BJ (cell line): ENCODE results near the gene NDUFS6. TPM values are rescaled to one million over a fixed set of nuclear protein-coding genes. Genes with fewer than 3 reads are reported as not detected.

Source experiments
- CTCF ChIA-PET: fragments of 350-600 bp; formaldehyde crosslinking; extraction: SDS; loops from one replicate; lab custom pipeline; 2021; ENCODE audit warnings: antibody characterized with exemption, inconsistent platforms; lab: Yijun Ruan, JAX
- POLR2A ChIA-PET: fragments of 300-600 bp; sonication (Branson Sonifier 250); formaldehyde crosslinking; extraction: SDS; loops from one replicate; lab custom pipeline; 2021; ENCODE audit warnings: antibody characterized with exemption; lab: Charles Lee
- DNase-seq: peaks from one replicate; pipeline ENCODE4 v3.0.0-alpha.2; 2011; ENCODE audit warnings: low read depth
- H3K27me3 ChIP-seq: 2 replicates; pipeline ENCODE4 v1.6.0; 2011; ENCODE audit warnings: low read length; ENCODE audit not compliant: control insufficient read depth, insufficient read depth
- H3K36me3 ChIP-seq: 2 replicates; pipeline ENCODE4 v1.5.1; 2011; ENCODE audit warnings: low read length; ENCODE audit not compliant: control insufficient read depth, insufficient read depth
- H3K4me3 ChIP-seq: 2 replicates; pipeline ENCODE4 v1.5.1; 2011; ENCODE audit warnings: low read depth, mild to moderate bottlenecking, control low read depth, low read length
- polyA plus RNA-seq: library from polyadenylated mRNA; depleted of rRNA; stranded (reverse); fragments of >200 nt; gene quantifications from 2 replicates; pipeline ENCODE4 v1.2.3, GENCODE V29; 2011
- TF ChIP-seq, protein P1 (sequence below): IDR thresholded peaks from 2 replicates; pipeline ENCODE4 v1.5.1; 2011; ENCODE audit warnings: low read depth, mild to moderate bottlenecking, control low read depth, inconsistent platforms, low read length, moderate library complexity; ENCODE audit not compliant: insufficient read depth

The NDUFS6 gene
- polyA plus RNA-seq, 1 experiment: 26.6 TPM

DNA sequence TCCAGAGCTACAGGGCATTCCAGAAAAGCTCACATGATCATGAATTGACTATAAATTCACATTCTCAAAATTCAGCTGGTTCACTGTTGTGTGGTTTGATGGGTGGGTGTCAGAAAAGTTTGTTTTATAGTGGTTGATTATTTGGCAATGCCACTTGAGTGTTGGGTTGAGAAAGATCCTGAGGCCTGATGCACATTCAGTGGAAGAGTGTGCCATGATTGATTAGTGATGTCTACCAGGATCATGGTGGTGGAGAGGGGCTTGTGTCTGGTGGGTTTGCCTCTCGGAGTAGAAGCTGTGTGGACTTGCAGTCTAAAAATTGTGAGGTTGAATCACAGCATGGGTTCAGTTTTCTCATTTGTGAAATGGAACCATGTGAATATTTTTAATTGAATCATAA, 2.0 kb downstream of the NDUFS6 start:
- TF ChIP-seq, protein P1, sequence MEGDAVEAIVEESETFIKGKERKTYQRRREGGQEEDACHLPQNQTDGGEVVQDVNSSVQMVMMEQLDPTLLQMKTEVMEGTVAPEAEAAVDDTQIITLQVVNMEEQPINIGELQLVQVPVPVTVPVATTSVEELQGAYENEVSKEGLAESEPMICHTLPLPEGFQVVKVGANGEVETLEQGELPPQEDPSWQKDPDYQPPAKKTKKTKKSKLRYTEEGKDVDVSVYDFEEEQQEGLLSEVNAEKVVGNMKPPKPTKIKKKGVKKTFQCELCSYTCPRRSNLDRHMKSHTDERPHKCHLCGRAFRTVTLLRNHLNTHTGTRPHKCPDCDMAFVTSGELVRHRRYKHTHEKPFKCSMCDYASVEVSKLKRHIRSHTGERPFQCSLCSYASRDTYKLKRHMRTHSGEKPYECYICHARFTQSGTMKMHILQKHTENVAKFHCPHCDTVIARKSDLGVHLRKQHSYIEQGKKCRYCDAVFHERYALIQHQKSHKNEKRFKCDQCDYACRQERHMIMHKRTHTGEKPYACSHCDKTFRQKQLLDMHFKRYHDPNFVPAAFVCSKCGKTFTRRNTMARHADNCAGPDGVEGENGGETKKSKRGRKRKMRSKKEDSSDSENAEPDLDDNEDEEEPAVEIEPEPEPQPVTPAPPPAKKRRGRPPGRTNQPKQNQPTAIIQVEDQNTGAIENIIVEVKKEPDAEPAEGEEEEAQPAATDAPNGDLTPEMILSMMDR: no peak
- ChIA-PET CTCF (interaction anchor here (1.3 to 2.7 kb wide), 2 partner anchors 30 to 39 kb away, joined by 3 to 8 read pairs; no protein-coding TSS in a partner anchor), POLR2A (no interaction called here)

DNA sequence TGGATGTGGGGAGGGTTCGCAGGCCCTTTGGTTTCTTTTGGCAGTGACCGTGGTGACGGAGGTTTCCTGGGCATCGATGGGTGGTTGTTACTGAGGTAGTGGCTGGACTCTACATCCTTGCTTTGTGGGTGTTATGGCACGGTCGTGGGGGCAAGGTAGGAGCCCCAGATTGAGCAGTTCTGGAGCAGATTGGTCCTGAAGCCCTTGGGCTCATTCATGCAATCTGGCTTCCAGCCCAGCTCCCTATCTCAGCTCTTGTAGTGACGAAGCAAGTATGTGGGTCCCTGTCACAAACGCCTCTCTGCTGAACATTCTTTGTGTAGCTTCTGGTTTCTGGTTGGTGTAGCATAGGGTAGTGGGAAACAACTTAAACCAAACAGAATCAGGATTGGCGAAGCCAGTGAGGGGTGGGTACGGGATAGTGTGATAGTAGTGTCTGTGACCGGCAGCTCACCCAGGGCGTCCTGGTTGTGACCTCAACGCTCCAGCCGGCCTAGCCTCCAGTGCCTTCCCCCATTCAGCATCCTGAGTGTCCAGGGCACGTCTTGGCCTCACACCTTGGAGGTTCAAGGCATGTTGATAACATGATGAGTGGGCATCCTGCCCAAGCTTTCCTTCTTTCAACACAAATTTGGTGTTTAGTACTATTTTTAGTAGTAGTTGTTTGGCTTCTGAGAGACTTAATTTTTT, 2.9 kb downstream of the NDUFS6 start:
- CTCF ChIA-PET: interaction anchor here (1.3 to 2.7 kb wide), 2 partner anchors 31 to 40 kb away, joined by 3 to 8 read pairs; no protein-coding TSS in a partner anchor
- peaks cover 21% of the 10 kb centered on the region for H3K36me3 ChIP-seq
- H3K27me3 ChIP-seq: no peaks in the 10 kb centered on the region
- no peak for DNase-seq
- no peak overlapping the region for H3K4me3 ChIP-seq
- TF ChIP-seq, protein P1: no peak
- POLR2A ChIA-PET: no interaction called here

More for the DNA sequence above, 2.0 kb downstream of the NDUFS6 start:
- Histone ChIP-seq H3K36me3 (peaks cover 23% of the 10 kb centered on the region), H3K27me3 (no peaks in the 10 kb centered on the region), H3K4me3 (no peak overlapping the region)
- DNase-seq: no peak

DNA sequence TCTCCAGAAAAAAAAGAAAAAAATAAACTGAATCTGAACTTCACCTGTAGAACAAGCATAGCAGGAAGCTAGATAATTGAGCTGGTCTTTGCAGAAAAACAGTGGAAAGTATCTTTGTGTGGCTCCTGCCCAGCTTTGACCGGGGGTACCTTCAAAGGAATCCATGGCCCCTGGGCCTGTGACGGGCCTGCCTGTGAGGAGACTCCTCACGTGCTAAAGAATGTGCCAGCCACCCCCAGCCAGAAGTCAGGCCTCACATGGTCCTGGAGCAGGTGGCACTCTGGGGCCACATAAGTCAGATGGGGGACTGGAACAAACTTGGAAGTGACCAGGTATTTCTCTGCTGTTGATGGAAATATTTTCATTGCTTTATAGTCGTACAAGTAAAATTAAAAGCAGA, 4.1 kb downstream of the NDUFS6 start:
- H3K4me3 ChIP-seq: no peak overlapping the region
- TF ChIP-seq, protein P1: no peak
- ChIA-PET POLR2A (no interaction called here), CTCF (no interaction called here)
- no peak for DNase-seq
- H3K27me3 ChIP-seq: no peaks in the 10 kb centered on the region
- peaks cover 27% of the 10 kb centered on the region for H3K36me3 ChIP-seq

DNA sequence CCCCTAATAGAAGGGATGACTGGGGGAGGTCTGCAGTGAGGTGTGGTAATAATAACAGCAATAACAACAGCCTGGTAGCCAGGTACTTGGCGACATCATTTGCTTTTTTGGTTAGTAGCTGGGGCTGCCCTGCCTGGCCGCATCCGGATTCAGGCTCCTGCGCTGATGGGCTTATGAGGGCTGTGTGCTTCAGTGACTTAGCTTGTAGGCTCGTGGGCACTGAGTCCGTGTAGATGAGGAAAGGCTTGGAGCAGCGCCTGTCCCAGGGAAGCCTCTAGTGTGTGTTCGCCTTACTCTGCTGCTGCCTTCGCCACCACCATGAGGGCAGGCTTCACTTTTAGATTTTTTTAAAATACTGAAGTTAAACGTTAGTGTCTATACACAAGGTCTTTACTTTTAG, 4.5 kb downstream of the NDUFS6 start:
- ChIA-PET CTCF (no interaction called here), POLR2A (no interaction called here)
- Histone ChIP-seq H3K4me3 (no peak overlapping the region), H3K27me3 (no peaks in the 10 kb centered on the region), H3K36me3 (peaks cover 28% of the 10 kb centered on the region)
- DNase-seq: no peak
- TF ChIP-seq, protein P1: no peak

DNA sequence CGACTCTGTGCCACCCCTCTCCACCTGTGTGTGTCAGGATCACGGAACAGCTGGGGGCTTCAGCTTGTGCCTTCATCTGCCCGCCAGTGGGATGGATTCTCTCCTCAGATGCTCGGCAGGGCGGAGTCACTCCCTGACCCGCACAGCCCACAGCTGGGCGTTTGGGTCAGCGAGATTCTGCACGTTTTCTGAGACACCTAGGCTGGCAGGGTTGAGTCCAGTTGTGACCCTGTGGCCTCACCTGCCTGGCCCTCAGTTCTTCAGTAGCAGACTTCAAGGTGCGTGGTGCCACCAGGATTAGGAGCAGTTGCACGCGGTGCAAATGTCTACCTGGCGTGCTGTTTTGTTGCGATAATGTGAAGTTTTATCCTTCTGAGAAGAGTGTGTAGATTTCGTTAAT, 5.0 kb downstream of the NDUFS6 start:
- TF ChIP-seq, protein P1: no peak
- ChIA-PET CTCF (no interaction called here), POLR2A (no interaction called here)
- no peak for DNase-seq
- Histone ChIP-seq H3K27me3 (no peaks in the 10 kb centered on the region), H3K36me3 (peaks cover 28% of the 10 kb centered on the region), H3K4me3 (no peak overlapping the region)
